Large intestine (tissue), 12 donors: Measurements from ENCODE around the gene RAP1GAP. TPM values are rescaled to one million over a fixed set of nuclear protein-coding genes. Genes with fewer than 3 reads are reported as not detected.

Experiments used
- DNase-seq, 2 donors: peaks; one replicate each; pipeline versions ENCODE4 v3.0.0 to v3.0.0-alpha.2; 2013
- H3K27ac ChIP-seq: one replicate; pipeline ENCODE4 v1.5.1; 2013; ENCODE audit warnings: low read length
- H3K27me3 ChIP-seq: 2 replicates; pipeline ENCODE4 v1.6.1; 2013; ENCODE audit warnings: low read length; ENCODE audit not compliant: control insufficient read depth, insufficient read depth
- H3K36me3 ChIP-seq: 2 replicates; pipeline ENCODE4 v1.6.1; 2013; ENCODE audit warnings: low read length; ENCODE audit not compliant: control insufficient read depth, insufficient read depth
- H3K4me1 ChIP-seq: one replicate; pipeline ENCODE4 v1.6.1; 2013; ENCODE audit warnings: low read length; ENCODE audit not compliant: control insufficient read depth, insufficient read depth
- H3K4me3 ChIP-seq: one replicate; pipeline ENCODE4 v1.5.1; 2013; ENCODE audit warnings: low read length
- H3K9me3 ChIP-seq: one replicate; pipeline ENCODE4 v1.6.1; 2013; ENCODE audit warnings: mild to moderate bottlenecking, low read depth, low read length, moderate library complexity; ENCODE audit not compliant: control insufficient read depth
- WGBS: methylation state at CpG from one replicate; pipeline ENCODE4 v1.1.5; 2013; ENCODE audit warnings: low lambda C conversion rate; ENCODE audit not compliant: insufficient coverage; 5-methylcytosine and 5-hydroxymethylcytosine counted together
- long read RNA-seq, 11 donors: transcript quantifications; one replicate each; lab custom pipeline, GENCODE V29; 2026
- polyA plus RNA-seq: library from polyadenylated mRNA; unstranded; fragments of 120-200 nt; gene quantifications from one replicate; pipeline ENCODE4 v1.2.1, GENCODE V29; 2013

Gene RAP1GAP
- polyA plus RNA-seq = 68.1 TPM
- long read RNA-seq, donor 1, partial matches to known transcripts = 0 of 2 reads
- long read RNA-seq, donor 1, other reads (novel, unspliced or antisense) = 0 of 2 reads
- long read RNA-seq, donor 2, transcript RAP1GAP-204 (23 exons, 3,318 nt) = major isoform, 6 of 6 reads
- long read RNA-seq, donor 2, partial matches to known transcripts = 0 of 6 reads
- long read RNA-seq, donor 2, other reads (novel, unspliced or antisense) = 0 of 6 reads
- long read RNA-seq, donor 3 = 0 reads
- long read RNA-seq, donor 4, partial matches to known transcripts = 0 of 1 reads
- long read RNA-seq, donor 4, other reads (novel, unspliced or antisense) = 0 of 1 reads
- long read RNA-seq, donor 5, partial matches to known transcripts = 0 of 2 reads
- long read RNA-seq, donor 5, other reads (novel, unspliced or antisense) = 0 of 2 reads
- long read RNA-seq, donor 6, partial matches to known transcripts = 0 of 4 reads
- long read RNA-seq, donor 6, other reads (novel, unspliced or antisense) = 0 of 4 reads
- long read RNA-seq, donor 7, partial matches to known transcripts = 0 of 1 reads
- long read RNA-seq, donor 7, other reads (novel, unspliced or antisense) = 0 of 1 reads
- long read RNA-seq, donor 8, transcript RAP1GAP-204 (23 exons, 3,318 nt) = major isoform, 6 of 73 reads
- long read RNA-seq, donor 8, partial matches to known transcripts = 66 of 73 reads
- long read RNA-seq, donor 8, other reads (novel, unspliced or antisense) = 0 of 73 reads
- long read RNA-seq, donor 9, partial matches to known transcripts = 0 of 2 reads
- long read RNA-seq, donor 9, other reads (novel, unspliced or antisense) = 0 of 2 reads
- long read RNA-seq, donor 10, partial matches to known transcripts = 0 of 2 reads
- long read RNA-seq, donor 10, other reads (novel, unspliced or antisense) = 0 of 2 reads
- long read RNA-seq, donor 11, partial matches to known transcripts = 0 of 4 reads
- long read RNA-seq, donor 11, other reads (novel, unspliced or antisense) = 0 of 4 reads

- DNase-seq = peak in 1 of 2 donors; percentile 77
- Histone ChIP-seq H3K4me3 (peak within 1 kb of the TSS; percentile 45), H3K9me3 (no peaks in the 10 kb centered on the region), H3K4me1 (peaks cover 40% of the 10 kb centered on the region), H3K27ac (no peak within 1 kb of the TSS), H3K36me3 (no peaks in the 10 kb centered on the region), H3K27me3 (peaks cover 31% of the 10 kb centered on the region)
- no CpG with 5 or more reads among the region's 64 CpGs for WGBS
Observed at GRCh38 chr1:21669258-21670058, at the start of gene RAP1GAP. Gene RAP1GAP (minus strand): TSS chr1:21669357. CDS start chr1:21620032, 49,325 bp downstream.

DNA sequence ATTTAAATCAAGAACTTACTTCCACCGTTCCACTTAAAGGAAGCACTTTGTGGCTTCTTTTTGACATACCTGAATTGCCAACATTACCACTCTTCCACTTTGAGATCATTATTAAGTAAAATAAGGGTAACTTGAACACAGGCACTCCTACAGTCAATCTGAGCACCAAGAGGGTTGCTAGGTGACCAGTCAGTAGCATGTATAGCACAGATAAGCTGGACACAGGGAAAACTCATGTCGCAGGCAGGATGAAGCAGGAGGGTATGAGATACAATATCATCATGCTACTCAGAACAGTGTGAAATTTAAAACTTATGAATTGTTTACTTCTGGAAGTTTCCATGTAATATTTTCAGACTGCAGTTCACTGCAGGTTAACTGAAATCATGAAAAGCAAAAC lies 47.0 kb upstream of the RAP1GAP start:
- peaks cover 53% of the 10 kb centered on the region for H3K36me3 ChIP-seq
- 80% methylated on average over 1 of the region's 2 CpGs for WGBS
- DNase-seq = no peak
- H3K27me3 ChIP-seq = no peaks in the 10 kb centered on the region
- H3K27ac ChIP-seq = no peak overlapping the region
- H3K4me3 ChIP-seq = no peak overlapping the region
- no peaks in the 10 kb centered on the region for H3K9me3 ChIP-seq
- peaks cover 4% of the 10 kb centered on the region for H3K4me1 ChIP-seq

GRCh38 chr1:21707891-21708290 lies 38.7 kb upstream of the RAP1GAP start:
- WGBS = no CpG with 5 or more reads among the region's 4 CpGs
- Histone ChIP-seq H3K4me1 (no peaks in the 10 kb centered on the region), H3K27me3 (no peaks in the 10 kb centered on the region), H3K9me3 (no peaks in the 10 kb centered on the region), H3K4me3 (no peak overlapping the region), H3K27ac (no peak overlapping the region), H3K36me3 (peaks cover 40% of the 10 kb centered on the region)
- no peak for DNase-seq

DNA sequence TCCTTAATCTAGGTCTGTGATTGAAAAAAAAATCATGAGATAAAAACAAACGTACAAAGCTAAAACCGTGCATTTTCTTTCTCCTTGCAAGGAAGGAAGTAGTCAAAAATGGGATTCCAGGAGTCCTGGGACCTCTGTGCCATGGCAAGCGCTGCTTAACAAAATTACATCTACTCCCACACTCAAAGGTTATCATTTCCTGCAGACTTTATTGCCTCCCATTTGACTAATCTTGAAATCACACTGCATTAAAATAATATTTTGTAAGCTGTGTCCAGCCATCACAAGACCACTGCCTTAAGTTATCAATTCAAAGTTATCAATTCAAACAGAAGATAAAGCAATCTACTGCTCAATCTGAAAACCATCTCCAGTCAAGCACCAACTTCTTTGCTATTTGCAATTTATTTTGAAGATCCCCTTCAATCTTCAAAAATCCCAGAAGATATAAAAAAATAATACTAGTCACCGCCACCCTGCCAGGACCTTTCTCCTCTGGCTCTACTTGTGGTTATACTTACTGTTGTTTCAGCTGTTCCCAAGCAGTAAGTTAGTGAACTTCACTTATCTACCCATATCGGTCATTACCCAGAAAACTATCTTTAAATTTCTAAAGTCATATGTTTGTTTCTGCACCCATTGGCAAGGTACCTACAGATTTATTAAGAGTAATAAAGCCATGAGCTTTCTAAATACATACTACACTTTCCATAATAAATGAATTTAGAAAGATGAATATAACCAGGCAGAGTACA lies 38.1 kb upstream of the RAP1GAP start:
- Histone ChIP-seq H3K27me3 (no peaks in the 10 kb centered on the region), H3K9me3 (no peaks in the 10 kb centered on the region), H3K36me3 (peaks cover 46% of the 10 kb centered on the region), H3K4me3 (no peak overlapping the region), H3K27ac (no peak overlapping the region), H3K4me1 (no peaks in the 10 kb centered on the region)
- WGBS = 100% methylated on average over 1 of the region's 5 CpGs
- no peak for DNase-seq

GRCh38 chr1:21706151-21706835 lies 37.1 kb upstream of the RAP1GAP start:
- DNase-seq = peak in 1 of 2 donors; percentile 18
- H3K4me1 ChIP-seq = no peaks in the 10 kb centered on the region
- 100% methylated on average over 3 of the region's 8 CpGs for WGBS
- H3K27me3 ChIP-seq = no peaks in the 10 kb centered on the region
- no peak overlapping the region for H3K4me3 ChIP-seq
- H3K36me3 ChIP-seq = peaks cover 43% of the 10 kb centered on the region
- no peaks in the 10 kb centered on the region for H3K9me3 ChIP-seq
- H3K27ac ChIP-seq = no peak overlapping the region

DNA sequence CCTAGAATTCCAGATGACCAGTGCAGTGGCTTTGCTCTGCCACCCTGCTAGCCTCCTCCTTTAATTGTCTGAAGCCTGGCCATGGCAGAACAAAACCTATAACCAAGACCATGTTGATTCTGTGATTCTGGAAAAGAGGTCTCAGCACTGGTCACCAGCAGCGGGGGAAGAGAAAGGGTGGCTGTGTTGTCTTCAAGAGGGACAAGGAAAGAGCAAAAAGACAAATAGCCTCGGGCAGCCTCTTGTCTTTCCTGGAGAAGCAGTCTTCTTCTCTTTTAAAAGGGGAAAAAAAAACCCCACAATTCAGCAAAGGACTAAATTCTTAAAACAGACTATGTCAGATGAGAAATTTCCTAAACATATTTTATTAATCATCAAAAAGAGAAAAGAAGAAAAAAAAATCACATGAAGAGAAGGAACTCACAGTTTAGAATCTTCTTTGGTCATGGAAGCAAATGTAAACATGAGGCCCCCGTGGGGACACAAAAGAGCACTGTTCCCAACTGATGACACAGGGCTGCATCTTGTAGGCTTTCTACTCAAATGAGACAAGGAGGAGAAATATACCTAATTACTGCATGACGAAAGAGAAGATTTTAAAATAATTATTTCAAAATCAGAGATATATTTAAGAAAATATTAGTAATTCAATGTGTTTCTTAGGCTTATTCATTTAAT lies 36.3 kb upstream of the RAP1GAP start:
- H3K36me3 ChIP-seq = peaks cover 46% of the 10 kb centered on the region
- 42% methylated on average over 3 of the region's 4 CpGs for WGBS

DNA sequence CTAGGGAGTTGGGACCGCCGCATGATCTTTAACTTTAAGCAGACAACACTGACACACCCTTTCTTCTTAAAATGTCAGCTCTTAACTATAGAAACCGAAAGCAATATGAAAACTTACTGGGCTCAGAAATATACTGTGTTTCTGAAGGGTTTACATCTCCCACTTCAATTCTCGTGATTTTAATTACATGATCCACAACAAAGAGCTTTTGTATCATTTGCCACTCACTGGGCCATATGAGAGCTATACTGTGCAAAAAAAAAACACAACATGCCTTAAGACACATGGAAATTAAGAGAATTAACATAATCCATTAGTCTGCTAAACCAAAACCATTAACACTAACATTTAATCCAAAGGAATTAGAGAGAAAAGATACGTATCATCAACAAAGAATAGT lies 35.0 kb upstream of the RAP1GAP start:
- no peaks in the 10 kb centered on the region for H3K9me3 ChIP-seq
- no peak overlapping the region for H3K27ac ChIP-seq
- peaks cover 48% of the 10 kb centered on the region for H3K36me3 ChIP-seq
- H3K4me1 ChIP-seq = no peaks in the 10 kb centered on the region
- H3K27me3 ChIP-seq = no peaks in the 10 kb centered on the region
- DNase-seq = no peak
- H3K4me3 ChIP-seq = no peak overlapping the region
- 100% methylated on average over 1 of the region's 5 CpGs for WGBS

More for the DNA sequence above, 36.3 kb upstream of the RAP1GAP start:
- no peak for DNase-seq
- Histone ChIP-seq H3K9me3 (no peaks in the 10 kb centered on the region), H3K27me3 (no peaks in the 10 kb centered on the region), H3K4me3 (no peak overlapping the region), H3K27ac (no peak overlapping the region), H3K4me1 (no peaks in the 10 kb centered on the region)

DNA sequence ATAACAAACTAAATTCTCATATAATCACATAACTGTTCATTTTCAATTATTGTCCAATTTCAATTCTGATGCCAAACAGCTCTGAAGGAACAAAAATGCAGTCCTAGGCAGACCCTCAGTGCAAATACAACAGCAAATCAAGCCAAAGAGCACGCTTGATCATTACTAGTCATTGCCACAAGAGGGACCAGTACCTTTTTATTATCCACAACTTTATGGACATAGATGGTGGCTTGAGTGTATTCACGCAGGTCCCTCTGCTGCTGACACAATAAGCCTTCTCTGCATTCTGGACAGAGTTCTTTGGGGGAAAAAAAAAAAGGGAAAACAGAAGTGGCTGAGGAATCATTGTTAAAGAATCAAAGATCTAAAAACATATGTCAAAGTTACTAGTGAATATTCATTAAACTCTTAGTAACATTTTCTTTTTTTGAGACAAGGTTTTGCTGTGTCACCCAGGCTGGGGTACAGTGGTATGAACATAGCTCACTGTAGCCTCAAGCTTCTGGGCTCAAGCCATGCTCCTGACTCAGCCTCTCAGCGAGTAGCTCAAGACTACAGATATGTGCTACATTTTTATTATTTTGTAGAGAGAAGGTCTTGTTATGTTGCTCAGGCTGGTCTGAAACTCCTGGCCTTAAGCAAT lies 34.3 kb upstream of the RAP1GAP start:
- WGBS = 60% methylated on average over 1 of the region's 3 CpGs
- Histone ChIP-seq H3K36me3 (peaks cover 49% of the 10 kb centered on the region), H3K4me1 (no peaks in the 10 kb centered on the region), H3K9me3 (no peaks in the 10 kb centered on the region), H3K27ac (no peak overlapping the region), H3K27me3 (no peaks in the 10 kb centered on the region), H3K4me3 (no peak overlapping the region)
- DNase-seq = peak in 1 of 2 donors; percentile 31
